Muscle layer of duodenum (tissue), 2 donors: ENCODE measurements around the gene TBK1.
A peak's percentile ranks its signal among the peaks of the same experiment; 100 is the strongest.

Experiments
- H3K27ac ChIP-seq: one replicate; pipeline ENCODE4 v1.7.0; 2013; ENCODE audit warnings: mild to moderate bottlenecking, low read length
- H3K27me3 ChIP-seq: one replicate; pipeline ENCODE4 v1.7.0; 2013; ENCODE audit warnings: low read depth, mild to moderate bottlenecking, control low read depth, low read length
- H3K36me3 ChIP-seq, 2 donors: one replicate each; pipeline ENCODE4 v1.7.0; 2013; ENCODE audit warnings: low read length in 2 of 2, control low read depth in 1 of 2, mild to moderate bottlenecking in 1 of 2; ENCODE audit not compliant: insufficient read depth in 2 of 2, control insufficient read depth in 1 of 2
- H3K4me1 ChIP-seq, 2 donors: one replicate each; pipeline ENCODE4 v1.7.0; 2013; ENCODE audit warnings: low read length in 2 of 2, mild to moderate bottlenecking in 2 of 2, control low read depth in 1 of 2, moderate library complexity in 1 of 2; ENCODE audit not compliant: insufficient read depth in 2 of 2, control insufficient read depth in 1 of 2
- H3K4me3 ChIP-seq, 2 donors: one replicate each; pipeline ENCODE4 v1.7.0; 2013; ENCODE audit warnings: low read length in 2 of 2, low read depth in 1 of 2, mild to moderate bottlenecking in 1 of 2
- H3K9me3 ChIP-seq, 2 donors: one replicate each; pipeline ENCODE4 v1.7.0; 2013; ENCODE audit warnings: low read length in 2 of 2, control low read depth in 1 of 2, mild to moderate bottlenecking in 1 of 2; ENCODE audit not compliant: control insufficient read depth in 1 of 2
- donor health status: healthy.

Gene TBK1

GRCh38 chr12:64451687-64452558 is at the start of gene TBK1:
Gene TBK1, plus strand, starts transcription at chr12:64452120. Its CDS starts 3,751 bp downstream, at chr12:64455871.
- Histone ChIP-seq H3K4me3 (peak within 1 kb of the TSS; percentile 81 to 92), H3K4me1 (peaks cover 0 to 15% of the 10 kb centered on the region in 2 donors), H3K9me3 (no peaks in the 10 kb centered on the region), H3K36me3 (peaks cover 4 to 21% of the 10 kb centered on the region in 2 donors), H3K27me3 (no peaks in the 10 kb centered on the region), H3K27ac (peak within 1 kb of the TSS; percentile 99)

- H3K4me3 ChIP-seq: no peak overlapping the region
- no peak overlapping the region for H3K27ac ChIP-seq
- no peaks in the 10 kb centered on the region for H3K27me3 ChIP-seq
- peaks cover 0 to 5% of the 10 kb centered on the region in 2 donors for H3K36me3 ChIP-seq
- H3K9me3 ChIP-seq: no peaks in the 10 kb centered on the region
- H3K4me1 ChIP-seq: peaks cover 0 to 8% of the 10 kb centered on the region in 2 donors
Measured at GRCh38 chr12:64402181-64402580, 49.7 kb upstream of the TBK1 start.

- peak within 1 kb of the TSS; percentile 84 to 92 for H3K4me3 ChIP-seq
- H3K27ac ChIP-seq: peak within 1 kb of the TSS; percentile 90
- H3K27me3 ChIP-seq: no peaks in the 10 kb centered on the region
- H3K4me1 ChIP-seq: peaks cover 0 to 8% of the 10 kb centered on the region in 2 donors
- H3K36me3 ChIP-seq: peaks cover 0 to 5% of the 10 kb centered on the region in 2 donors
- no peaks in the 10 kb centered on the region for H3K9me3 ChIP-seq
Measured at GRCh38 chr12:64403707-64404469, 48.0 kb upstream of the TBK1 start, which contains the start of gene XPOT. Gene XPOT, plus strand, starts transcription at chr12:64404392. Its CDS starts 5,644 bp downstream, at chr12:64410036.

- Histone ChIP-seq H3K4me1 (peaks cover 0 to 8% of the 10 kb centered on the region in 2 donors), H3K9me3 (no peaks in the 10 kb centered on the region), H3K36me3 (peaks cover 0 to 5% of the 10 kb centered on the region in 2 donors), H3K27ac (peak overlapping the region; percentile 90), H3K27me3 (no peaks in the 10 kb centered on the region), H3K4me3 (peak overlapping the region; percentile 84 to 92)
Measured at GRCh38 chr12:64404470-64405256, 47.3 kb upstream of the TBK1 start.

GRCh38 chr12:64407342-64408223 is 44.3 kb upstream of the TBK1 start:
- no peak overlapping the region for H3K4me3 ChIP-seq
- peaks cover 12 to 20% of the 10 kb centered on the region in 2 donors for H3K36me3 ChIP-seq
- H3K4me1 ChIP-seq: peaks cover 0 to 8% of the 10 kb centered on the region in 2 donors
- no peaks in the 10 kb centered on the region for H3K27me3 ChIP-seq
- no peaks in the 10 kb centered on the region for H3K9me3 ChIP-seq
- H3K27ac ChIP-seq: no peak overlapping the region

- no peaks in the 10 kb centered on the region for H3K9me3 ChIP-seq
- H3K27ac ChIP-seq: no peak overlapping the region
- H3K36me3 ChIP-seq: peaks cover 31 to 45% of the 10 kb centered on the region in 2 donors
- no peak overlapping the region for H3K4me3 ChIP-seq
- H3K27me3 ChIP-seq: no peaks in the 10 kb centered on the region
- no peaks in the 10 kb centered on the region for H3K4me1 ChIP-seq
Measured at GRCh38 chr12:64411427-64411826, 40.5 kb upstream of the TBK1 start.

GRCh38 chr12:64412459-64412858 is 39.5 kb upstream of the TBK1 start:
- Histone ChIP-seq H3K27me3 (no peaks in the 10 kb centered on the region), H3K36me3 (peaks cover 35 to 55% of the 10 kb centered on the region in 2 donors), H3K27ac (no peak overlapping the region), H3K4me3 (no peak overlapping the region), H3K9me3 (no peaks in the 10 kb centered on the region), H3K4me1 (no peaks in the 10 kb centered on the region)

GRCh38 chr12:64413884-64414283 is 38.0 kb upstream of the TBK1 start:
- Histone ChIP-seq H3K4me3 (no peak overlapping the region), H3K4me1 (no peaks in the 10 kb centered on the region), H3K36me3 (peaks cover 47 to 69% of the 10 kb centered on the region in 2 donors), H3K27ac (no peak overlapping the region), H3K9me3 (no peaks in the 10 kb centered on the region), H3K27me3 (no peaks in the 10 kb centered on the region)

- Histone ChIP-seq H3K36me3 (peaks cover 66 to 80% of the 10 kb centered on the region in 2 donors), H3K27ac (no peak overlapping the region), H3K4me3 (no peak overlapping the region), H3K27me3 (no peaks in the 10 kb centered on the region), H3K9me3 (no peaks in the 10 kb centered on the region), H3K4me1 (no peaks in the 10 kb centered on the region)
Measured at GRCh38 chr12:64418209-64418608, 33.7 kb upstream of the TBK1 start.

GRCh38 chr12:64419696-64420095 is 32.2 kb upstream of the TBK1 start:
- no peaks in the 10 kb centered on the region for H3K4me1 ChIP-seq
- H3K9me3 ChIP-seq: no peaks in the 10 kb centered on the region
- no peaks in the 10 kb centered on the region for H3K27me3 ChIP-seq
- peaks cover 70 to 81% of the 10 kb centered on the region in 2 donors for H3K36me3 ChIP-seq
- H3K4me3 ChIP-seq: no peak overlapping the region
- H3K27ac ChIP-seq: no peak overlapping the region
